GM21423 (cell line): ENCODE results near the gene CTSK.

Source experiments
- ATAC-seq: cut with Tn5 transposase; IDR thresholded peaks from one replicate; pipeline ENCODE4 v1.9.1; 2021; ENCODE audit warnings: mild to moderate bottlenecking, moderate library complexity; ENCODE audit not compliant: unreplicated experiment

The CTSK gene

DNA sequence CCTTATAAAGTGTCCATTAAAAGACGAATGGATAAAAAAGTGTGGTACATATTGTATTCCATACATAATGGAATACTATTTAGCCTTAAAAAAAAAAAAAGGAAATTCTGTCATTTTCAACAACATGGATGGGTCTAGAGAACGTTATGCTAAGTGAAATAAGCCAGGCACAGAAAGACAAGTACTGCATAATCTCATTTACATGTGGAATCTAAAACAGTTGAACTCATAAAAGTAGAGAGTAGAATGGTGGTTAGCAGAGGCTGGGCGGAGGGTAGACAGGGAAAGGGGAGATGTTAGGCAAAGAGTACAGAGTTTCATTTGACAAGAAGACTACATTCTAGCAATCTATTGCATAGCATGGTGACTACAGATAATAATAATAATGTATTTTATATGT is 45.0 kb downstream of the CTSK start:
- no peak for ATAC-seq

DNA sequence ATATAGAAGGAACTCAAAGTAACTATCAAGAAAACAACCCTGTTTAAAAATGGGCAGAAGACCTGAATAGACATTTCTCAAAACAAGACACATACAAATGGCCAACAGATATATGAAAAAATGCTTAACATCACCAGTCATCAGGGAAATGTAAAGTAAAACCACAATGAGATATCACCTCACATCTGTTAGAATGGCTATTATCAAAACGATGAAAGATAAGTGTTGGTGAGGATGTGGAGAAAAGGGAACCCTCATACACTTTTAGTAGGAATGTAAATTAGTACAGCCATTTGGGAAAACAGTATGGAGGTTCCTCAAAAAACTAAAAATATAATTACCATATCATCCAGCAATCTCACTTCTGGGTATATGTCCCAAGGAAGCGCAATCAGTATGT is 45.5 kb downstream of the CTSK start:
- ATAC-seq = no peak

DNA sequence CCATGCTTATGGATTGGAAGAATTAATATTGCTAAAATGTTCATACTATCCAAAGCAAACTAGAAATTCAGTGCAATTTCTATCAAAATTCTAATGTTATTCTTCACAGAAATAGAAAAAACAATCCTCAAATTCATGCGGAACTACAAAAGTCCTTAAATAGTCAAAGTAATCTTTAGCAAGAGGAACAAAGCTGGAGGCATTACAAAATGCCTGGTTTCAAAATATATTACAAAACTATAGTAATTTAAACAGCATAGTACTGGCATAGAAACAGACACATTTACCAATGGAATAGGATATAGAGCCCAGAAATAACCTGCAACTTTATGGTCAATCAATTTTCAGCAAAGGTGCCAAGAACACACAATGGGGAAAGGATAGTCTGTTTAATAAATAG is 46.3 kb downstream of the CTSK start:
- no peak for ATAC-seq

DNA sequence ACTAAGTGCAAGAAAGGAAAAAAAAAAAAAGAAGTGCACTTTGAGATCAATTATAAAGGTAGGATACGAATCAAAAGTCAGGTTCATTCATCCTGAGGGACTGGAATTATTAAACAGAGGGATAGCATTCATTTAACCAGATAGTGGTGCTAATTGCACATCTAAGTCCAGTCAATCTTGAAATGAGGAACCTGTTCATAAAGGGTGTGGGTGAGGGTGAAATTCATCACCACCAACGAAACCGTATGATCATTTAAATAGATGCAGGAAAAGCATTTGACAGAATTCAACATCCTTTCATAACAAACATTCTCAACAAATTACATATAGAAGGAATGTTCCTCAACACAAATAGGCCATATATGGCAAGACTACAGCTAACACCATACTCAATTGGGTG is 48.0 kb downstream of the CTSK start:
- no peak for ATAC-seq

DNA sequence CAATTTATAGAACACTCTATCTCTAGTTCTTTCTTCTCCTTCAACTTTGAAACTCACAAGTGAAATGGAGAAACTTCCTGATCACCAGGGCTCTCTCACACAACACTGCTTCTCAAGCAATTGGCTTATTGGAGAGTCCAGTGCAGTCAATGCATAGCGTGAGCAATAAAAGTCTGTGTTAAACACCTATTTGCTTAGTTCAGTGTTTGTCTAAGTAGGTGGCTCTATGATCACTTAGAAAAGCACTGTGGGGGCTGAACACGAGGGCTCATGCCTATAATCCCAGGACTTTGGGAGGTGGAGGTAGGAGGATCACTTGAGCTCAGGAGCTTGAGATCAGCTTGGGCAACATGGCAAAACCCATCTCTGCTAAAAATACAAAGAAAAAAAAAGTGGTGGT is 54.6 kb downstream of the CTSK start:
- ATAC-seq = no peak

DNA sequence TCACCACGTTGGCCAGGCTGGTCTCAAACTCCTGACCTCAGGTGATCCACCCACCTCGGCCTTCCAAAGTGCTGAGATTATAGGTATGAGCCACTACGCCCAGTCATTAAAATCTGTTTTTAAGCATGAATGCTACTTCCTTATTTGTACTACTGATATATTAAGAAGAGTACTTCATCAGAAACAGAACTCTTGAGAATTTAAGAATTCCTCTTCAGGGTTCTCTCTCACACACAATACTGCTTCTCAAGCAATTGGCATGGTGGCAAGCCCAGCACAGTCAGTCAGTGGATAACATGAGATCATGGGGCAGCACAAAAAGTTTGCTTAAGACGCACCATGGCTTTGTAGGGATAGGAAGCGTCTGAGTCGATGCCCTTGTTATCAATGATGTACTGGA is 56.6 kb downstream of the CTSK start:
- ATAC-seq = no peak

DNA sequence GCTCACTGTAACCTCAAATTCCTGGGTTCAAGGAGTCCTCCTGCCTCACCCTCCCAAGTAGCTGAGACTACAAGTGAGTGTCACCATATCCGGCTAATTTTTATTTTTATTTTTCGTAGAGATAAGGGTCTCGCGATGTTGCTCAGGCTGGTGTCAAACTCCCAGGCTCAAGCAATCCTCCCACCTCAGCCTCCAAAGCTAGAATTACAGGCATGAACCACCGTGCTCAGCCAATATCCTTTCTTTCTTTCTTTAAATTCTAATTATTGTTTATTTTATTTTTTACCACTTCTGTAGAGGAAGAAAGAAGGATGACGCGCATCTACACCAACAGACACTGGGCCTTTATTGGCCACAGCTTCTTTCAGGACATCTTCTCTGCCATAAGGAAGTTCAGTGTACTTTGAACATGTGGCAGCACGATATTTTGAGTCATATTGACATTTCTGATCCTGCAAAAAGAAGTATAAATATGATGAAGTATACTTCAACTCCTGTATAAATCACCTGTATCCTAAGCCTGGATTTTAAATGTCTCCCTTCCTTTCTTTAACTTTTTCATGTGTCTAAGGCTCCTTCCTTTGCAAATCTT is 58.2 kb downstream of the CTSK start:
- ATAC-seq = no peak

DNA sequence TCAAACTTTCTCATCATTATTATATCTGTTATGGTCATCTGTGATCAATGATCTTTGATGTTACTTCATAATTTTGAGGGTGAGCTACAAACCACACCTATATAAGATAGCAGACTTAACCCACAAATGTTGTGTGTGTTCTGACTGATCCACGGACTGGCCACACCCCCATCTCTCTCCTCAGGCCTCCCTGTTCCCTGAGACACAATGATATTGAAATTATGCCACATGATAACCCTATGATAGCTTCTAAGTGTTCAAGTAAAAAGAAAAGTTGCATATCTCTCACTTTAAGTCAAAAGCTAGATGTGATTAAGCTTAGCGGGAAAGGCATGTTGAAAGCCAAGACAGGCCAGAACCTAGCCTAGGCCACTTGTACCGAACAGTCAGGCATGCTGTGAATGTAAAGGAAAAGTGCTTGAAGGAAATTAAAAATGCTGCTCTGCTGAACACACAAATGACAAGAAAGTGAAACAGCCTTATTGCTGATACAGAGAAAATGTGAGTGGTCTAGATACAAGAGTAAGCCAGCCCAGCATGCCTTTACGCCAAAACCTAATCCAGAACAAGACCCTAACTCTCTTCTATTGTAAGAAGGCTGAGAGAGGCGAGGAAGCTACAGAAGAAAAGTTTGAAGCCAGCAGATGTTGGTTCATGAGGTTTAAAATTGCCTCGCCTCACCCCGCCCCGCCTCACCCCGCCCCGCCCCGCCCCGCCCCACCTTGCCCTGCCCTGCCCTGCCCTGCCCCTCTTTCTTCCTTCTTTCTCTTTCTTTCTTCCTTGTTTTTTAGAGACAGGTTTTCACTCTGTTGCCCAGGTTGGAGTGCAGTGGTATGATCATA is 59.0 kb downstream of the CTSK start:
- ATAC-seq = no peak
